HEK293 (cell line): ENCODE measurements around the gene TBC1D22A.

Source experiments
- CTCF ChIA-PET: fragments of 350-600 bp; formaldehyde crosslinking; extraction: SDS; loops from one replicate; lab custom pipeline; 2021; ENCODE audit warnings: antibody characterized with exemption; lab: Yijun Ruan, JAX
- POLR2A ChIA-PET: fragments of 300-600 bp; formaldehyde crosslinking; extraction: SDS; loops from one replicate; lab custom pipeline; 2020; ENCODE audit warnings: antibody characterized with exemption, inconsistent platforms; lab: Yijun Ruan, JAX
- H3K27ac ChIP-seq: fragments of 200-500 bp; sonication (Bioruptor generic); 2 replicates; pipeline ENCODE4 v1.5.1; 2014; ENCODE audit warnings: low read depth, low read length, control low read depth, inconsistent platforms; ENCODE audit errors: extremely low read depth
- H3K36me3 ChIP-seq, 2 experiments: fragments of 200-500 bp in 1 of 2; sonication (Bioruptor generic) in 1 of 2; 1 replicate in 1 of 2; 2 replicates in 1 of 2; pipeline ENCODE4 v1.5.1; 2014 to 2017; ENCODE audit warnings: inconsistent platforms in 2 of 2, low read length in 2 of 2; ENCODE audit not compliant: control insufficient read depth in 2 of 2, insufficient read depth in 1 of 2
- H3K4me1 ChIP-seq: fragments of 200-500 bp; sonication (Bioruptor generic); 2 replicates; pipeline ENCODE4 v1.5.1; 2014; ENCODE audit warnings: mild to moderate bottlenecking, low read length, inconsistent platforms; ENCODE audit not compliant: control insufficient read depth, insufficient read depth
- H3K4me3 ChIP-seq: 2 replicates; pipeline ENCODE4 v1.5.1; 2011; ENCODE audit warnings: low read depth, mild to moderate bottlenecking, control low read depth, low read length, moderate library complexity
- H3K9me3 ChIP-seq: fragments of 200-500 bp; sonication (Bioruptor generic); 2 replicates; pipeline ENCODE4 v1.5.1; 2014; ENCODE audit warnings: low read depth, low read length, inconsistent platforms; ENCODE audit not compliant: control insufficient read depth, insufficient read depth
- BCL11A ChIP-seq: fragments of 450-650 bp; formaldehyde crosslinking; IDR thresholded peaks from 2 replicates; pipeline ENCODE4 v1.5.1; 2016; ENCODE audit warnings: low read depth, missing biosample characterization, missing genetic modification characterization
- GLIS1 ChIP-seq: fragments of 450-650 bp; formaldehyde crosslinking; IDR thresholded peaks from 2 replicates; pipeline ENCODE4 v1.5.1; 2016; ENCODE audit warnings: missing biosample characterization, missing genetic modification characterization
- HOXA7 ChIP-seq: sonication (generic); formaldehyde crosslinking; IDR thresholded peaks from 2 replicates; pipeline ENCODE4 v1.8.1; 2022; ENCODE audit warnings: missing genetic modification reagents, borderline replicate concordance
- HOXD13 ChIP-seq: sonication (generic); formaldehyde crosslinking; IDR thresholded peaks from 2 replicates; pipeline ENCODE4 v1.8.0; 2022; ENCODE audit warnings: missing genetic modification reagents, borderline replicate concordance
- KLF1 ChIP-seq: fragments of 450-650 bp; formaldehyde crosslinking; IDR thresholded peaks from 2 replicates; pipeline ENCODE4 v1.5.1; 2016; ENCODE audit warnings: missing biosample characterization, missing genetic modification characterization
- KLF7 ChIP-seq: fragments of 450-650 bp; formaldehyde crosslinking; IDR thresholded peaks from 2 replicates; pipeline ENCODE4 v1.5.1; 2016; ENCODE audit warnings: missing biosample characterization, missing genetic modification characterization, borderline replicate concordance
- MZF1 ChIP-seq: fragments of 450-650 bp; formaldehyde crosslinking; IDR thresholded peaks from 2 replicates; pipeline ENCODE4 v1.5.1; 2017; ENCODE audit warnings: missing biosample characterization, missing genetic modification characterization, borderline replicate concordance
- PRDM1 ChIP-seq: fragments of 450-650 bp; formaldehyde crosslinking; IDR thresholded peaks from 2 replicates; pipeline ENCODE4; 2016; ENCODE audit warnings: missing biosample characterization, missing genetic modification characterization
- SETDB1 ChIP-seq: IDR thresholded peaks from one replicate; pipeline ENCODE4 v1.6.1; 2017; ENCODE audit warnings: mild to moderate bottlenecking, low read length, moderate library complexity, mixed read lengths; ENCODE audit not compliant: insufficient read length
- TRIM28 ChIP-seq: IDR thresholded peaks from 2 replicates; pipeline ENCODE4 v1.6.1; 2011; ENCODE audit warnings: low read length, control low read depth, borderline replicate concordance
- ZBTB7A ChIP-seq: fragments of 450-650 bp; formaldehyde crosslinking; IDR thresholded peaks from 2 replicates; pipeline ENCODE4 v1.5.1; 2016; ENCODE audit warnings: low read depth, missing biosample characterization, missing genetic modification characterization
- ZNF10 ChIP-seq: fragments of 450-650 bp; formaldehyde crosslinking; IDR thresholded peaks from 2 replicates; pipeline ENCODE4 v1.5.1; 2017; ENCODE audit warnings: missing biosample characterization, missing genetic modification characterization
- ZNF184 ChIP-seq: fragments of 450-650 bp; IDR thresholded peaks from 2 replicates; pipeline ENCODE4 v1.5.1; 2018; ENCODE audit warnings: missing biosample characterization, mild to moderate bottlenecking, missing genetic modification characterization
- ZNF221 ChIP-seq: fragments of 450-650 bp; formaldehyde crosslinking; IDR thresholded peaks from 2 replicates; pipeline ENCODE4 v1.5.1; 2017; ENCODE audit warnings: missing biosample characterization, missing genetic modification characterization, borderline replicate concordance
- ZNF302 ChIP-seq: fragments of 450-650 bp; formaldehyde crosslinking; IDR thresholded peaks from 2 replicates; pipeline ENCODE4 v1.5.1; 2016; ENCODE audit warnings: missing biosample characterization, missing genetic modification characterization, low read depth
- ZNF37A ChIP-seq: fragments of 450-650 bp; IDR thresholded peaks from 2 replicates; pipeline ENCODE4 v1.5.1; 2018; ENCODE audit warnings: missing biosample characterization, missing genetic modification characterization
- ZNF549 ChIP-seq: fragments of 450-650 bp; IDR thresholded peaks from 2 replicates; pipeline ENCODE4 v1.5.1; 2018; ENCODE audit warnings: missing biosample characterization, missing genetic modification characterization, mild to moderate bottlenecking, inconsistent platforms, moderate library complexity
- ZNF596 ChIP-seq: fragments of 450-650 bp; IDR thresholded peaks from 2 replicates; pipeline ENCODE4 v1.5.0; 2018; ENCODE audit warnings: missing biosample characterization, mild to moderate bottlenecking, missing genetic modification characterization, moderate library complexity
- ZNF76 ChIP-seq: fragments of 450-650 bp; formaldehyde crosslinking; IDR thresholded peaks from 2 replicates; pipeline ENCODE4; 2016; ENCODE audit warnings: low read depth, missing biosample characterization, missing genetic modification characterization, borderline replicate concordance
- ZSCAN23 ChIP-seq: fragments of 450-650 bp; formaldehyde crosslinking; IDR thresholded peaks from 2 replicates; pipeline ENCODE4 v1.5.1; 2016; ENCODE audit warnings: missing biosample characterization, missing genetic modification characterization
- TF ChIP-seq, protein P1 (sequence below): fragments of 450-650 bp; formaldehyde crosslinking; IDR thresholded peaks from 2 replicates; pipeline ENCODE4 v1.5.1; 2016; ENCODE audit warnings: missing biosample characterization, missing genetic modification characterization
- TF ChIP-seq, protein P2 (sequence below): fragments of 450-650 bp; formaldehyde crosslinking; IDR thresholded peaks from 2 replicates; pipeline ENCODE4 v1.5.1; 2017; ENCODE audit warnings: missing biosample characterization, missing genetic modification characterization
- TF ChIP-seq, protein P3 (sequence below): fragments of 450-650 bp; formaldehyde crosslinking; IDR thresholded peaks from 2 replicates; pipeline ENCODE4 v1.5.1; 2016; ENCODE audit warnings: missing biosample characterization, missing genetic modification characterization
- TF ChIP-seq, protein P4 (sequence below): fragments of 450-650 bp; formaldehyde crosslinking; IDR thresholded peaks from 2 replicates; pipeline ENCODE4 v1.5.1; 2016; ENCODE audit warnings: missing biosample characterization, missing genetic modification characterization

Gene TBC1D22A

DNA sequence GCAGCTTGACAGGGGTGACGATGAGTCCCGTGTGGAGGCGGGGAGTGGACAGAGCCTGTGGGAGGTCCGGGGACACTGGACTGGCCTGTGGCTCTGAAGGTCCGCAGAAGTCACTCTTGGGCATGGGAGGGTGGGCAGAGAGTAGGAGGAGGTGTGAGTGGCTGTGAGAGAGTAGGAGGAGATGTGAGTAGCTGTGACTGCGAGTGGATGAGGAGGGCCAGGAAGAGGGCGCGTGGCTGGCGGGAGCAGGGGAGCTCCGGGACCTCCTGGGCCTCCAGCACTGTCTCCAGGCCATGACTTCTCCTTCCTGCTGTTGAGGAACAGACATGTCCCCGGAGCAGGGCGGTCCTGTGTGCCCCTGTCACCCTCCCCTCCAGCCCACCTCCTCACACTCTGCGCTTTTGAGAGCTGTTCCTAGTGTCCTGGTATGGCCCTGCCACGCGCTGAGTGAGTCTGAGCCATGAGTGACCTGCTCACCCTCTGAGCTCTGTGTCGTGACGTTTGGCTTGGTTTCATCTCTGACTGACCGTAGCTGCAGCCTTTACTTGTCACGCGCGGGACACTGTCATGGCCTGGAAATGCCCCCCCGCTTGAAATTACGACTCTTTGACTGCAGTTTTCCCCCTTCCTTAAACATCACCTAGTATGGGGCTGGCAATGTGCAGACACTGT, 391.5 kb downstream of the TBC1D22A start (continued):
- TF ChIP-seq, protein P1, sequence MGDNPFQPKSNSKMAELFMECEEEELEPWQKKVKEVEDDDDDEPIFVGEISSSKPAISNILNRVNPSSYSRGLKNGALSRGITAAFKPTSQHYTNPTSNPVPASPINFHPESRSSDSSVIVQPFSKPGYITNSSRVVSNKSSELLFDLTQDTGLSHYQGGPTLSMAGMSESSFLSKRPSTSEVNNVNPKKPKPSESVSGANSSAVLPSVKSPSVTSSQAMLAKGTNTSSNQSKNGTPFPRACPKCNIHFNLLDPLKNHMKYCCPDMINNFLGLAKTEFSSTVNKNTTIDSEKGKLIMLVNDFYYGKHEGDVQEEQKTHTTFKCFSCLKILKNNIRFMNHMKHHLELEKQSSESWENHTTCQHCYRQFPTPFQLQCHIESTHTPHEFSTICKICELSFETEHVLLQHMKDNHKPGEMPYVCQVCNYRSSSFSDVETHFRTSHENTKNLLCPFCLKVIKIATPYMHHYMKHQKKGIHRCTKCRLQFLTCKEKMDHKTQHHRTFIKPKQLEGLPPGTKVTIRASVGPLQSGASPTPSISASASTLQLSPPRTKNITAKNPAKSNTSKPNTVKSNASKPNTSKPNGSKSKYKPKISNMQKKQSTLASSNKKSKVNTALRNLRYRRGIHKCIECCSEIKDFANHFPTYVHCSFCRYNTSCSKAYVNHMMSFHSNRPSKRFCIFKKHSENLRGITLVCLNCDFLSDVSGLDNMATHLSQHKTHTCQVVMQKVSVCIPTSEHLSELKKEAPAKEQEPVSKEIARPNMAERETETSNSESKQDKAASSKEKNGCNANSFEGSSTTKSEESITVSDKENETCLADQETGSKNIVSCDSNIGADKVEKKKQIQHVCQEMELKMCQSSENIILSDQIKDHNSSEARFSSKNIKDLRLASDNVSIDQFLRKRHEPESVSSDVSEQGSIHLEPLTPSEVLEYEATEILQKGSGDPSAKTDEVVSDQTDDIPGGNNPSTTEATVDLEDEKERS (tag by site-specific recombination), result no peak
- TF ChIP-seq TRIM28, result no peak

DNA sequence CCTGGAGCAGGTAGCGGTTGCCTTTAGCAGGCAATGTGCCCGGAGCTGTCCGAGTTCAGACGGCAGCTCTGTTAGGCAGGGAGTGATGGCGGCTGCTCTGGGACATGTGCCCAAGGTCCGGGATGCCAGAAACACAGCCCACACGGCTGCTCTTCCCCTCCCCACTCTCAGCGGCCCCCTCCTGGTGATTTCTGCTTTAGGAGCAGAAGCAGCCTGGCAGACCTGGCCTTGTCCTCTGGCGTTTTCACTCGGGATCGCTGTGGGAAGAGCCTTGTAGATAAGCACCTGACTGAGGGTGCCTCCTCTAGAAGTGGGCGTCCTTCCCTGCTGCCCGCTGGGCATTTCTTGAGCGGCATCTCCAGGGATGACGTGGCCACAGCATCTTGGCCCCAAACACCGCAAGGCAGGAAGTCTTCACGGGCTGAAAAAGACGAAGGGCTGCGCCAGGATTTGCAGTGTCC, 392.2 kb downstream of the TBC1D22A start:
- H3K27ac ChIP-seq, result no peak overlapping the region
- ChIA-PET CTCF (interaction anchor here (0.6 kb wide), 1 partner anchor 1347 kb away, joined by 3 read pairs; no protein-coding TSS in a partner anchor), POLR2A (no interaction called here)
- peaks cover 0 to 11% of the 10 kb centered on the region in 2 experiments; a peak in 1 of 3 replicates for H3K36me3 ChIP-seq
- H3K4me3 ChIP-seq, result no peak overlapping the region
- TF ChIP-seq PRDM1 (tag by site-specific recombination), result no peak
- TF ChIP-seq, protein P2, sequence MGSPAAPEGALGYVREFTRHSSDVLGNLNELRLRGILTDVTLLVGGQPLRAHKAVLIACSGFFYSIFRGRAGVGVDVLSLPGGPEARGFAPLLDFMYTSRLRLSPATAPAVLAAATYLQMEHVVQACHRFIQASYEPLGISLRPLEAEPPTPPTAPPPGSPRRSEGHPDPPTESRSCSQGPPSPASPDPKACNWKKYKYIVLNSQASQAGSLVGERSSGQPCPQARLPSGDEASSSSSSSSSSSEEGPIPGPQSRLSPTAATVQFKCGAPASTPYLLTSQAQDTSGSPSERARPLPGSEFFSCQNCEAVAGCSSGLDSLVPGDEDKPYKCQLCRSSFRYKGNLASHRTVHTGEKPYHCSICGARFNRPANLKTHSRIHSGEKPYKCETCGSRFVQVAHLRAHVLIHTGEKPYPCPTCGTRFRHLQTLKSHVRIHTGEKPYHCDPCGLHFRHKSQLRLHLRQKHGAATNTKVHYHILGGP, result no peak
- no peak for TF ChIP-seq MZF1 (tag by site-specific recombination)
- no peak for TF ChIP-seq ZNF37A (tag by site-specific recombination)
- TF ChIP-seq ZNF221 (tag by site-specific recombination), result no peak
- no peak for TF ChIP-seq HOXD13 (CRISPR knock-in tag)
- H3K9me3 ChIP-seq, result no peaks in the 10 kb centered on the region
- H3K4me1 ChIP-seq, result no peaks in the 10 kb centered on the region

DNA sequence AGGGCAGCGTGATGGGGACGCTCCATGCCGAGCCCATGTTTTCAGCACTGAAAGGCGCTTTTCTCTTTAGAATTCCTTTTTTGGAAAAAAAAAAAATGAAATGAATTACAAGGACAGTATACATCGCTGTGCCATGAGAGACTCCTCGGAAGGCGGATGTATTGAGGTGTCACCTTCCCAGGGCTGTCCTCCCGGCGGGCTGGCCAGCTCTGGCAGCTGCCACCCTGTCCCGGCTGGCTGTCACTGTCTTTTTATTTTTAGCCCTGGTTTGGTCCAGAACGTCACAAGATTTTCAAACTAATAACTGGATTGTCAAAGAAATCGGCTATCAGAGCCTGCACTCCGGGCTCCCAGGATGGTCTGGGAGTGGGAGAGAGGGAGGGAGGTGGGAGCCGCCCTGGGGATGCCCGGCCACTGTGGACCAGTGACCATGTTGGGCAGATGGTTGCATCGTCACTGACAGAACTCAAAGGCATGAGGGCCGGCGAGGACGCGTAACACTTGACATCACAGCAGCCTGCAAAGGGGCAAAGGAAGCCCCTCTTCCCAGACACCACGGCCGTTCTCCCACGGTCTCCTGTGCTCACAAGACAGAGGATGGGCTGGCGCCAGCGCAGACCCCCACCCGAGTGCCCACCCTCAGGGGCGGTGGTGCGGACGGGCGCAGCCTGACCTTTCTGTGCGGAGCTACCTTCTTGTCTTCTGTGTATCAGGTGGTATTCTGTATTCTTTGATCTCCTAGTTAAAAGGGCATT, 392.9 kb downstream of the TBC1D22A start:
- H3K9me3 ChIP-seq, result no peaks in the 10 kb centered on the region
- TF ChIP-seq, protein P3, sequence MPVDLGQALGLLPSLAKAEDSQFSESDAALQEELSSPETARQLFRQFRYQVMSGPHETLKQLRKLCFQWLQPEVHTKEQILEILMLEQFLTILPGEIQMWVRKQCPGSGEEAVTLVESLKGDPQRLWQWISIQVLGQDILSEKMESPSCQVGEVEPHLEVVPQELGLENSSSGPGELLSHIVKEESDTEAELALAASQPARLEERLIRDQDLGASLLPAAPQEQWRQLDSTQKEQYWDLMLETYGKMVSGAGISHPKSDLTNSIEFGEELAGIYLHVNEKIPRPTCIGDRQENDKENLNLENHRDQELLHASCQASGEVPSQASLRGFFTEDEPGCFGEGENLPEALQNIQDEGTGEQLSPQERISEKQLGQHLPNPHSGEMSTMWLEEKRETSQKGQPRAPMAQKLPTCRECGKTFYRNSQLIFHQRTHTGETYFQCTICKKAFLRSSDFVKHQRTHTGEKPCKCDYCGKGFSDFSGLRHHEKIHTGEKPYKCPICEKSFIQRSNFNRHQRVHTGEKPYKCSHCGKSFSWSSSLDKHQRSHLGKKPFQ (tag by site-specific recombination), result no peak
- no peak for TF ChIP-seq HOXA7
- TF ChIP-seq GLIS1 (tag by site-specific recombination), result no peak
- no peak for TF ChIP-seq ZSCAN23 (tag by site-specific recombination)
- no peak for TF ChIP-seq ZBTB7A (tag by site-specific recombination)
- TF ChIP-seq ZNF549 (tag by site-specific recombination), result no peak
- no peak for TF ChIP-seq BCL11A
- TF ChIP-seq, protein P4, sequence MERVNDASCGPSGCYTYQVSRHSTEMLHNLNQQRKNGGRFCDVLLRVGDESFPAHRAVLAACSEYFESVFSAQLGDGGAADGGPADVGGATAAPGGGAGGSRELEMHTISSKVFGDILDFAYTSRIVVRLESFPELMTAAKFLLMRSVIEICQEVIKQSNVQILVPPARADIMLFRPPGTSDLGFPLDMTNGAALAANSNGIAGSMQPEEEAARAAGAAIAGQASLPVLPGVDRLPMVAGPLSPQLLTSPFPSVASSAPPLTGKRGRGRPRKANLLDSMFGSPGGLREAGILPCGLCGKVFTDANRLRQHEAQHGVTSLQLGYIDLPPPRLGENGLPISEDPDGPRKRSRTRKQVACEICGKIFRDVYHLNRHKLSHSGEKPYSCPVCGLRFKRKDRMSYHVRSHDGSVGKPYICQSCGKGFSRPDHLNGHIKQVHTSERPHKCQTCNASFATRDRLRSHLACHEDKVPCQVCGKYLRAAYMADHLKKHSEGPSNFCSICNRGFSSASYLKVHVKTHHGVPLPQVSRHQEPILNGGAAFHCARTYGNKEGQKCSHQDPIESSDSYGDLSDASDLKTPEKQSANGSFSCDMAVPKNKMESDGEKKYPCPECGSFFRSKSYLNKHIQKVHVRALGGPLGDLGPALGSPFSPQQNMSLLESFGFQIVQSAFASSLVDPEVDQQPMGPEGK (tag by site-specific recombination), result no peak
- no peak for TF ChIP-seq ZNF302 (tag by site-specific recombination)
- no peak for TF ChIP-seq ZNF76
- TF ChIP-seq KLF1 (tag by site-specific recombination), result no peak
- no peak for TF ChIP-seq ZNF10
- TF ChIP-seq KLF7 (tag by site-specific recombination), result no peak
- no peak for TF ChIP-seq ZNF596
- TF ChIP-seq ZNF184, result no peak
- TF ChIP-seq SETDB1, result no peak
- TF ChIP-seq, all 188 proteins: peak for 0
- H3K4me1 ChIP-seq, result no peaks in the 10 kb centered on the region
- no peak overlapping the region for H3K4me3 ChIP-seq
- ChIA-PET POLR2A (no interaction called here), CTCF (no interaction called here)
- no peak overlapping the region for H3K27ac ChIP-seq
- H3K36me3 ChIP-seq, result peaks cover 0 to 12% of the 10 kb centered on the region in 2 experiments; a peak in 1 of 3 replicates
